AG04449 (cell line): ENCODE results near the gene MICB.

ENCODE experiments used
- CTCF ChIA-PET: fragments of 350-600 bp; formaldehyde crosslinking; extraction: SDS; loops from one replicate; lab custom pipeline; 2021; ENCODE audit warnings: antibody characterized with exemption; lab: Yijun Ruan, JAX
- POLR2A ChIA-PET: fragments of 400-600, 350-600 bp; formaldehyde crosslinking; extraction: SDS; loops from one replicate; lab custom pipeline; 2020; ENCODE audit warnings: antibody characterized with exemption, inconsistent platforms; lab: Yijun Ruan, JAX
- DNase-seq: peaks from one replicate; pipeline ENCODE4 v3.0.0-alpha.2; 2010; ENCODE audit warnings: low read depth, low spot score
- H3K4me3 ChIP-seq: 2 replicates; pipeline ENCODE4 v1.5.1; 2011; ENCODE audit warnings: low read depth, mild to moderate bottlenecking, control low read depth, low read length
- TF ChIP-seq, protein P1 (sequence below): IDR thresholded peaks from one replicate; pipeline ENCODE4 v1.5.1; 2011; ENCODE audit warnings: mild to moderate bottlenecking, moderate library complexity, low read length, control low read depth, inconsistent platforms; ENCODE audit not compliant: insufficient read depth; ENCODE audit errors: missing control alignments

Gene MICB

DNA sequence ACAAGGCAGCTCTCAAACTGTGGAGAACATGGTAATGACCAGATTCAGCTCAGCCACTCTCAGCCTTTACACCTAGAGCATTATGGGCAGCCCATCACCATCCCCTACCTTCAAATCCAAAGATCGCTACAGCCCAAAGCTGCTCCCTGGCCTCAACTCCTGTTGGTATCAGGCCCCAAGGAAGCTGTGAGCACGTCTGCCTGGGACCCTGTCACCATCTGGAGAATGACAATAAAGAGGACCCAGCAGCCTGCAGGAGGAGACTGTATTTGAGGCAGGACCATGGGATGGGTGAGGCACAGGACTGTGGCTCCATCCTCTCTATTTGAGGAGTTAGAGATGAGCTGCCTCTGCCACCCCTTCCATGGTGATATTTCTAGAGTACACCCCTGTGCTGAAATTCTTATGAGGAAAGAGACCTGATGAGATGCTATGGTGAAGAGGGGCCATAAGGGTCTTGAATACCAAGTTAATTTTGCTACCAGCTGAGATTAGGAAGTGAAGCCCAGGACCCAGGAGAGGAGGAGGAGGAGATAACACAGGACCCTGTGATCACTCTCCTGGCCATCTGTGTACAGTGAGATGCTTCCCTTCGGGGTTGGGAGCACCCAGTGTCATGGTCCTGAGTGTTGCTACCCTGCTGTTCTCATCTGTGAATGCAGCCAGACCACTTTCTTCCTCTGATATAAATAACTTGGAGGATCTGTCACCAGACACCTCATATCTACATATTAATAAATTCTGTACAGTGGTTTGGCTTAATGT, 19.6 kb upstream of the MICB start:
- TF ChIP-seq, protein P1, sequence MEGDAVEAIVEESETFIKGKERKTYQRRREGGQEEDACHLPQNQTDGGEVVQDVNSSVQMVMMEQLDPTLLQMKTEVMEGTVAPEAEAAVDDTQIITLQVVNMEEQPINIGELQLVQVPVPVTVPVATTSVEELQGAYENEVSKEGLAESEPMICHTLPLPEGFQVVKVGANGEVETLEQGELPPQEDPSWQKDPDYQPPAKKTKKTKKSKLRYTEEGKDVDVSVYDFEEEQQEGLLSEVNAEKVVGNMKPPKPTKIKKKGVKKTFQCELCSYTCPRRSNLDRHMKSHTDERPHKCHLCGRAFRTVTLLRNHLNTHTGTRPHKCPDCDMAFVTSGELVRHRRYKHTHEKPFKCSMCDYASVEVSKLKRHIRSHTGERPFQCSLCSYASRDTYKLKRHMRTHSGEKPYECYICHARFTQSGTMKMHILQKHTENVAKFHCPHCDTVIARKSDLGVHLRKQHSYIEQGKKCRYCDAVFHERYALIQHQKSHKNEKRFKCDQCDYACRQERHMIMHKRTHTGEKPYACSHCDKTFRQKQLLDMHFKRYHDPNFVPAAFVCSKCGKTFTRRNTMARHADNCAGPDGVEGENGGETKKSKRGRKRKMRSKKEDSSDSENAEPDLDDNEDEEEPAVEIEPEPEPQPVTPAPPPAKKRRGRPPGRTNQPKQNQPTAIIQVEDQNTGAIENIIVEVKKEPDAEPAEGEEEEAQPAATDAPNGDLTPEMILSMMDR: no peak
- no peak overlapping the region for H3K4me3 ChIP-seq
- no peak for DNase-seq
- ChIA-PET CTCF (interaction anchor here (1.2 to 1.6 kb wide), 4 partner anchors 10 to 36 kb away, joined by 3 read pairs; no protein-coding TSS in a partner anchor), POLR2A (no interaction called here)

DNA sequence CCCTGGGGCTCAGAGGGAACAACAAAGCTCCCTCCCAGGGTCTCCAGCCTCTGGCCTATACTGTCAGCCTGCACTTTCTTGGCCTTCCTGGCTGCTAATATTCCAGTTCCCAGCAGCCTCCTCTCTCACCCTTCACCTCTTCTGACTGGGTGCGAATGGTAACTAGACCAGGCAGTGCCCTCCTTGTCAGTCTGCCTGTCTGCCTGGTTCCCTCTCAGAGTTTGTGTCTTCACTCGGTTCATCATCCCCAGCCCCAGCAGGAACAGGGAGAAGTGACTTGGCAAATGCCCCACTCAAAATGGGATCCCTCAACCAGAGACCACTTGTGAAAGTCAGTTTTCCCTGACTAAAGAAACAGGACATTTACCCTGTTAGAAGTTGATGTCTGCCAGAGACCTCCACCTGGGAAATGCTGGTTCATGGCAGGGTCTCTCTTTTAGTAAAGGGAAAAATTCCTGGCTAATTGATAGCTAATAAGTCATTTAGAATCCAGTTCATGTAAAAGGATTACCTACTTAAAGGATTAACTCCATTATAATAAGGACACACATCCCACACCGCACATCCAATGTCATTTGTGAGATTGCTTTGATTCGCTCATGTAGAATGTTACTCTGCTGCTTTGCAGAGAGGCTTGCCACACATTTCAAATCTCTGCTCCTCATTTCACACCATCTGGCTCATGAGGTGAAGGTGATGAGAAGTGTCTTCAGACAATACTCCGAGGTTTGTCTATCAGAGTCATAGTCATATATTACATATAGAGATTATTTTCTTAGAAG, 18.6 kb upstream of the MICB start:
- no peak overlapping the region for H3K4me3 ChIP-seq
- DNase-seq: no peak
- TF ChIP-seq, protein P1: no peak
- ChIA-PET CTCF (interaction anchor here (1.2 to 1.6 kb wide), 3 partner anchors 13 to 37 kb away, joined by 3 read pairs; no protein-coding TSS in a partner anchor), POLR2A (no interaction called here)

DNA sequence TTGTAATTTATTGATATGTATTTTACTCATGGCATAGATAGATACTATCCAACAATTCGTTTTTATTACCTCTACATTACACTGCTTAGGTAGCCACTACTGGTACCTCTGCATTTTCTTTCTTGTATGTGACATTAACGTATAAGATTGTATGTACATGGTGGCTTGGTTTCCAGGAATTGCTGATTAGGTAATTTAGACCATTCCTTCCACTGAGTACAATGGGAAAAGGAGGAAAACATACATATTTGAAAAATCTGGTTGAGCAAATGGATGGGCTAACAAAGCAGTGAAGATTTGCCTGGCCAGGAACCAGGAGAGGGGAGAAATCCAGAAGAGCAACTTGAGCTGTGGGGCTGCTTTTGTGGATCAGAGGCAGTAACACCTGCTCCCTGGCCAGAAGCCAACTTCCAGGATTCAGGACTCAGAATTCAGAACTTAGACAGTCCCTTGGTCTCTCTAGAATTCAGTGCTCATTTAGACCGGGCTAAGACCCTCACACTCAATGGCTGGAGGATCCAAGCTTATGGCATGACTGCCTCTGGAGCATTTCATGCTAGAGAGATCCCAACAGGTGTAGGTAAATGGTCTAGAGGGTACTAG, 17.9 kb upstream of the MICB start:
- TF ChIP-seq, protein P1: no peak
- ChIA-PET CTCF (interaction anchor here (0.7 to 1.3 kb wide), 3 partner anchors 13 to 86 kb away, joined by 3 read pairs; no protein-coding TSS in a partner anchor), POLR2A (no interaction called here)
- no peak for DNase-seq
- H3K4me3 ChIP-seq: no peak overlapping the region

DNA sequence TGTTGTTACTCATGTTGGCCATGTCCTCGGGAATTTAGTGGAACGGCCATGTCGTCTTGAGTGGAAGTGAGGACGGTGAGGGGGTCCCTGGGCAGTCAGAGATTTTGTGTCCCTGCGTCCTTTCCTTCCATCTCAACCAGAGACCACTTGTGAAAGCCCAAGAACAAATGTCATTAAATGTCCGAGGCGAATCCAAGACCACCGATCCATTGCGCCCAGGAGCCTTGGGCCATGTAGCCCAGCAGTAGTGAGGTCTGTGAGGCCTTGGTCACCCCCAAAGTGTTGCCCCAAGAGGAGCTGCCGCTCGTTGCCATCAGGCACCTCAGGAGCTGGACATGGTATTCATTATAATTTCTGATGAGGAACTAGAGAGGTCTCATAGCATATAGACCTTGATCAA, 17.4 kb upstream of the MICB start:
- TF ChIP-seq, protein P1: no peak
- no peak overlapping the region for H3K4me3 ChIP-seq
- no peak for DNase-seq
- POLR2A ChIA-PET: no interaction called here
- CTCF ChIA-PET: interaction anchor here (0.7 to 1.3 kb wide), 3 partner anchors 13 to 86 kb away, joined by 3 read pairs; no protein-coding TSS in a partner anchor

DNA sequence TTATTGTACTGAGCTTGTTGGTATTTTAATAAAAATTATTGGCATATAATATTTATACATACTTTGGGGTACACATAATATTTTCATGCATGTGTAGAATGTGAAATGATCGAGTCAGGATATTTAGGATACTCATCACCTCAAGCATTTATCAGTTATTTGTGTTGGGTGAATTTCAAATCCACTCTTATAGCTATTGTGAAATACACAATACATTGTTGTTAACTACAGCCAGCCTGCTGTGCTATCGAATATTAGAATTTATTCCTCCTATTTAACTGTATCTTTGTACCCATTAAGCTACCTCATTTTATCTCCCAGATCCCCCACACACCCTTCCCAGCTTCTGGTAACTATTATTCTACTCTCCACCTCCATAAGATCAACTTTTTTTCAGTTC, 14.6 kb upstream of the MICB start:
- no peak for DNase-seq
- TF ChIP-seq, protein P1: no peak
- CTCF ChIA-PET: interaction anchor here (0.7 to 1.5 kb wide), 7 partner anchors 9 to 115 kb away, joined by 3 to 9 read pairs (median 4); no protein-coding TSS in a partner anchor
- POLR2A ChIA-PET: no interaction called here
- no peak overlapping the region for H3K4me3 ChIP-seq
